Measurements from ENCODE around the gene SIRPB2.

- no peak for TF ChIP-seq REST (IDR thresholded peaks at IDR 0.05; ENCODE audit: low read depth)
- TF ChIP-seq EGR1 (IDR thresholded peaks at IDR 0.05): no peak
- no peak for TF ChIP-seq MAX (IDR thresholded peaks at IDR 0.05)
- no peak for TF ChIP-seq NFIC (IDR thresholded peaks at IDR 0.05)
- no peak for TF ChIP-seq TAF1 (IDR thresholded peaks at IDR 0.05; ENCODE audit: low read depth)
- TF ChIP-seq FOXM1 (IDR thresholded peaks at IDR 0.05; ENCODE audit: borderline replicate concordance, low read depth): no peak
- TF ChIP-seq TEAD4 (IDR thresholded peaks at IDR 0.05): no peak
- no peak for TF ChIP-seq RAD21 (IDR thresholded peaks at IDR 0.05; ENCODE audit: low read depth)
- TF ChIP-seq TCF12 (IDR thresholded peaks at IDR 0.05; ENCODE audit: low read depth): no peak
- TF ChIP-seq EP300 (IDR thresholded peaks at IDR 0.05; ENCODE audit: borderline replicate concordance): no peak
- TF ChIP-seq ZBTB7A (IDR thresholded peaks at IDR 0.05; ENCODE audit: low read depth): no peak
- no peak for TF ChIP-seq CEBPB (IDR thresholded peaks at IDR 0.05)
- no peak for TF ChIP-seq YY1 (IDR thresholded peaks at IDR 0.05; ENCODE audit: low read depth)
Observed at GRCh38 chr20:1489325-1489724, 1.9 kb downstream of the SIRPB2 start.

All from Ishikawa (cell line).